ENCODE data around the gene GRIN2A. TPM values are rescaled to one million over a fixed set of nuclear protein-coding genes. Genes with fewer than 3 reads are reported as not detected.

The GRIN2A gene
- total RNA-seq, 1 donor from 2014 or later = 7.8 TPM

GRCh38 chr16:10078541-10078949 is 103.7 kb downstream of the GRIN2A start:
- Histone ChIP-seq H3K36me3 (no peaks in the 10 kb centered on the region), H3K27me3 (no peaks in the 10 kb centered on the region), H3K4me3 (no peak overlapping the region), H3K4me1 (peaks cover 0 to 17% of the 10 kb centered on the region in 2 donors), H3K27ac (no peak overlapping the region), H3K9me3 (no peaks in the 10 kb centered on the region)
- TF ChIP-seq CTCF (IDR thresholded peaks at IDR 0.05) = no peak
- intact Hi-C loops (cut with DNase I) = no loop called here
- no peak for DNase-seq (ENCODE audit: low spot score in 2 of 2)

GRCh38 chr16:10077861-10078260 is 104.4 kb downstream of the GRIN2A start:
- intact Hi-C loops (cut with DNase I) = no loop called here
- no peak for TF ChIP-seq CTCF (IDR thresholded peaks at IDR 0.05)

GRCh38 chr16:10076037-10076436 is 106.2 kb downstream of the GRIN2A start:
- Histone ChIP-seq H3K4me1 (peaks cover 0 to 13% of the 10 kb centered on the region in 2 donors), H3K36me3 (no peaks in the 10 kb centered on the region), H3K27me3 (no peaks in the 10 kb centered on the region), H3K9me3 (no peaks in the 10 kb centered on the region), H3K4me3 (no peak overlapping the region), H3K27ac (no peak overlapping the region)
- no peak for DNase-seq (ENCODE audit: low spot score in 2 of 2)
- intact Hi-C loops (cut with DNase I) = no loop called here
- TF ChIP-seq CTCF (IDR thresholded peaks at IDR 0.05) = no peak

More at GRCh38 chr16:10077861-10078260, 104.4 kb downstream of the GRIN2A start:
- no peak for DNase-seq (ENCODE audit: low spot score in 2 of 2)
- Histone ChIP-seq H3K4me1 (peaks cover 0 to 17% of the 10 kb centered on the region in 2 donors), H3K27ac (no peak overlapping the region), H3K36me3 (no peaks in the 10 kb centered on the region), H3K27me3 (no peaks in the 10 kb centered on the region), H3K9me3 (no peaks in the 10 kb centered on the region), H3K4me3 (no peak overlapping the region)

- TF ChIP-seq CTCF (IDR thresholded peaks at IDR 0.05) = no peak
- DNase-seq (ENCODE audit: low spot score in 2 of 2) = no peak
- H3K9me3 ChIP-seq = no peaks in the 10 kb centered on the region
- H3K27ac ChIP-seq = no peak overlapping the region
- no peaks in the 10 kb centered on the region for H3K4me1 ChIP-seq
- H3K4me3 ChIP-seq = no peak overlapping the region
- no peaks in the 10 kb centered on the region for H3K36me3 ChIP-seq
- no peaks in the 10 kb centered on the region for H3K27me3 ChIP-seq
- intact Hi-C loops (cut with DNase I) = no loop called here
Observed at GRCh38 chr16:10070591-10070990, 111.6 kb downstream of the GRIN2A start.

- no peaks in the 10 kb centered on the region for H3K4me1 ChIP-seq
- H3K27me3 ChIP-seq = no peaks in the 10 kb centered on the region
- no peak overlapping the region for H3K4me3 ChIP-seq
- no peak overlapping the region for H3K27ac ChIP-seq
- intact Hi-C loops (cut with DNase I) = no loop called here
- no peaks in the 10 kb centered on the region for H3K36me3 ChIP-seq
- DNase-seq (ENCODE audit: low spot score in 2 of 2) = no peak
- H3K9me3 ChIP-seq = no peaks in the 10 kb centered on the region
- no peak for TF ChIP-seq CTCF (IDR thresholded peaks at IDR 0.05)
Observed at GRCh38 chr16:10069374-10069773, 112.9 kb downstream of the GRIN2A start.

GRCh38 chr16:10067835-10068234 is 114.4 kb downstream of the GRIN2A start:
- Histone ChIP-seq H3K9me3 (no peaks in the 10 kb centered on the region), H3K4me3 (no peak overlapping the region), H3K36me3 (no peaks in the 10 kb centered on the region), H3K4me1 (no peaks in the 10 kb centered on the region), H3K27me3 (no peaks in the 10 kb centered on the region), H3K27ac (no peak overlapping the region)
- DNase-seq (ENCODE audit: low spot score in 2 of 2) = no peak
- intact Hi-C loops (cut with DNase I) = no loop called here
- no peak for TF ChIP-seq CTCF (IDR thresholded peaks at IDR 0.05)
